Activated CD4-positive, CD25-positive, alpha-beta regulatory T cell (primary cell): ENCODE data around the gene MRC2.
"Not testable (repeated sequence)": the region's sequence is repeated elsewhere in the genome, so short reads cannot be mapped to it uniquely, and the experiment has no call there.

ENCODE experiments used
- DNase-seq, 4 experiments: peaks; one replicate each; lab custom pipeline; 2025; lab: John Stamatoyannopoulos, UW

MRC2 gene

GRCh38 chr17:62681061-62681938 is 53.8 kb downstream of the MRC2 start:
- DNase-seq = no peak

GRCh38 chr17:62681939-62682381 is 54.5 kb downstream of the MRC2 start:
- DNase-seq = no peak

GRCh38 chr17:62684179-62684578 is 56.7 kb downstream of the MRC2 start:
- DNase-seq = no peak

- no peak for DNase-seq
These were observed 60.5 kb downstream of the MRC2 start for GRCh38 chr17:62687997-62688396.

- DNase-seq = no peak
These were observed 61.1 kb downstream of the MRC2 start for GRCh38 chr17:62688398-62689160.

GRCh38 chr17:62689441-62690167 is 62.1 kb downstream of the MRC2 start:
- DNase-seq = no peak

GRCh38 chr17:62690168-62690897 is 62.9 kb downstream of the MRC2 start:
- DNase-seq = no peak

- DNase-seq = not testable (repeated sequence)
These were observed 64.1 kb downstream of the MRC2 start for GRCh38 chr17:62691589-62691915.

- no peak for DNase-seq
These were observed 64.7 kb downstream of the MRC2 start for GRCh38 chr17:62692159-62692651.

- no peak for DNase-seq
These were observed 65.4 kb downstream of the MRC2 start for GRCh38 chr17:62692721-62693431.

GRCh38 chr17:62693616-62694409 is 66.3 kb downstream of the MRC2 start:
- DNase-seq = no peak

- DNase-seq = not testable (repeated sequence)
These were observed 67.7 kb downstream of the MRC2 start for GRCh38 chr17:62695093-62695738.

- DNase-seq = no peak
These were observed 68.8 kb downstream of the MRC2 start for GRCh38 chr17:62696256-62696655.

- no peak for DNase-seq
These were observed 69.4 kb downstream of the MRC2 start for GRCh38 chr17:62696726-62697490.

- not testable (repeated sequence) for DNase-seq
These were observed 71.0 kb downstream of the MRC2 start for GRCh38 chr17:62698459-62698858.

- DNase-seq = no peak
These were observed 73.7 kb downstream of the MRC2 start for GRCh38 chr17:62700964-62701705.

- no peak for DNase-seq
These were observed 74.2 kb downstream of the MRC2 start for GRCh38 chr17:62701706-62702085.

- no peak for DNase-seq
These were observed 75.3 kb downstream of the MRC2 start for GRCh38 chr17:62702746-62703260.
